WERI-Rb-1 (cell line): ENCODE measurements around the gene BIRC3.

Source experiments
- DNase-seq: peaks from one replicate; pipeline ENCODE4 v3.0.0-alpha.2; 2020
- H3K27ac ChIP-seq: fragments of 250-450 bp; sonication (Bioruptor Pico); 2 replicates; pipeline ENCODE4 v1.5.1; 2020; ENCODE audit warnings: mild to moderate bottlenecking, moderate library complexity
- H3K27me3 ChIP-seq: fragments of 250-450 bp; sonication (Bioruptor Pico); 2 replicates; pipeline ENCODE4 v1.5.1; 2021; ENCODE audit warnings: mild to moderate bottlenecking, low read depth, moderate library complexity; ENCODE audit not compliant: insufficient read depth, severe bottlenecking
- H3K36me3 ChIP-seq: fragments of 250-450 bp; sonication (Bioruptor Pico); 2 replicates; pipeline ENCODE4 v1.5.1; 2020; ENCODE audit warnings: mild to moderate bottlenecking, moderate library complexity
- H3K4me3 ChIP-seq: 2 replicates; pipeline ENCODE4 v1.5.1; 2011; ENCODE audit warnings: low read depth, mild to moderate bottlenecking, control low read depth, low read length
- H3K9me3 ChIP-seq: fragments of 250-450 bp; sonication (Bioruptor Pico); 2 replicates; pipeline ENCODE4 v1.5.1; 2021; ENCODE audit warnings: mild to moderate bottlenecking, moderate library complexity; ENCODE audit not compliant: severe bottlenecking
- CTCF ChIP-seq: IDR thresholded peaks from 2 replicates; pipeline ENCODE4 v1.5.1; 2011; ENCODE audit warnings: low read depth, mild to moderate bottlenecking, control low read depth, inconsistent platforms, low read length

Gene BIRC3

GRCh38 chr11:102345904-102346303, 28.6 kb downstream of the BIRC3 start:
- DNase-seq = no peak
- H3K27ac ChIP-seq = no peak overlapping the region
- no peaks in the 10 kb centered on the region for H3K27me3 ChIP-seq
- no peak for TF ChIP-seq CTCF
- no peaks in the 10 kb centered on the region for H3K9me3 ChIP-seq
- H3K36me3 ChIP-seq = peaks cover 5% of the 10 kb centered on the region
- no peak overlapping the region for H3K4me3 ChIP-seq

GRCh38 chr11:102346456-102346747, 29.1 kb downstream of the BIRC3 start:
- TF ChIP-seq CTCF = no peak
- no peak for DNase-seq
- Histone ChIP-seq H3K27ac (peak overlapping the region; percentile 91), H3K36me3 (peaks cover 9% of the 10 kb centered on the region), H3K27me3 (no peaks in the 10 kb centered on the region), H3K4me3 (peak overlapping the region; percentile 61), H3K9me3 (no peaks in the 10 kb centered on the region)

GRCh38 chr11:102346748-102347461, 29.6 kb downstream of the BIRC3 start, which contains the start of gene BIRC2:
TSS of gene BIRC2 (plus strand) at chr11:102347214. CDS start at chr11:102349855, 2,641 bp downstream.
- H3K27ac ChIP-seq = peak within 1 kb of the TSS; percentile 91
- no peaks in the 10 kb centered on the region for H3K27me3 ChIP-seq
- H3K4me3 ChIP-seq = peak within 1 kb of the TSS; percentile 61
- peak; percentile 84 for TF ChIP-seq CTCF
- peak; percentile 92 for DNase-seq
- H3K9me3 ChIP-seq = no peaks in the 10 kb centered on the region
- peaks cover 9% of the 10 kb centered on the region for H3K36me3 ChIP-seq

GRCh38 chr11:102347462-102348370, 30.4 kb downstream of the BIRC3 start:
- Histone ChIP-seq H3K9me3 (no peaks in the 10 kb centered on the region), H3K27me3 (no peaks in the 10 kb centered on the region), H3K36me3 (peaks cover 9% of the 10 kb centered on the region), H3K4me3 (peak overlapping the region; percentile 61), H3K27ac (peak overlapping the region; percentile 91)
- TF ChIP-seq CTCF = no peak
- no peak for DNase-seq

- no peak for DNase-seq
- no peaks in the 10 kb centered on the region for H3K9me3 ChIP-seq
- H3K27ac ChIP-seq = no peak overlapping the region
- no peak overlapping the region for H3K4me3 ChIP-seq
- no peaks in the 10 kb centered on the region for H3K27me3 ChIP-seq
- no peak for TF ChIP-seq CTCF
- H3K36me3 ChIP-seq = peaks cover 3% of the 10 kb centered on the region; the same call in 1 of the 2 replicates
Observed at GRCh38 chr11:102357116-102357515, 39.8 kb downstream of the BIRC3 start.
